HepG2 (cell line): Measurements from ENCODE around the gene DNAJC18. TPM values are rescaled to one million over a fixed set of nuclear protein-coding genes. Genes with fewer than 3 reads are reported as not detected.
A peak's percentile ranks its signal among the peaks of the same experiment; 100 is the strongest.

Experiments used
- ATAC-seq: fragments of 200-7000 bp; cut with Tn5 transposase; 3 replicates; pipeline ENCODE4 v1.9.1; 2020; ENCODE audit warnings: mild to moderate bottlenecking, moderate library complexity
- BruUV-seq: library from RNA; stranded (reverse); fragments of 400-500 nt; replicated peaks from 2 replicates; lab custom pipeline; 2021; lab: Mats Ljungman, UMichigan
- CTCF ChIA-PET: fragments of 300-600 bp; formaldehyde crosslinking; extraction: SDS; loops from one replicate; lab custom pipeline; 2021; ENCODE audit warnings: low total read pairs, inconsistent platforms, low intra/inter-chr PET ratio; lab: Yijun Ruan, JAX
- POLR2A ChIA-PET: fragments of 350-600 bp; sonication (Branson Sonifier 250); formaldehyde crosslinking; loops from one replicate; lab custom pipeline; 2020; ENCODE audit warnings: antibody characterized with exemption, inconsistent platforms; lab: Yijun Ruan, JAX
- DNase-seq: peaks from one replicate; pipeline ENCODE4 v3.0.0-alpha.2; 2015; ENCODE audit warnings: low spot score
- FAIRE-seq: peaks from 3 replicates; lab custom pipeline; 2011; peaks lifted over from hg19 to GRCh38; lab: Jason Lieb, UNC
- H2AFZ ChIP-seq: one replicate; pipeline ENCODE4 v1.6.1; 2011; ENCODE audit warnings: low read length, inconsistent platforms
- H3K27ac ChIP-seq: fragments of 300-600 bp; 3 replicates; pipeline ENCODE4 v1.8.0; 2011; ENCODE audit warnings: mixed run types, mild to moderate bottlenecking, mixed read lengths, low read length, inconsistent platforms; ENCODE audit not compliant: insufficient read depth; ENCODE audit errors: extremely low read length
- H3K27me3 ChIP-seq, 2 experiments: fragments of 200-600 bp in 1 of 2; 2 replicates in 1 of 2; 3 replicates in 1 of 2; pipeline versions ENCODE4 v1.6.0 to v1.8.0; 2011; ENCODE audit warnings: low read length in 2 of 2, mild to moderate bottlenecking in 2 of 2, moderate library complexity in 2 of 2, inconsistent platforms in 1 of 2; ENCODE audit not compliant: insufficient read depth in 2 of 2, control insufficient read depth in 1 of 2
- H3K36me3 ChIP-seq, 2 experiments: fragments of 200-600 bp in 1 of 2; replicated peaks in 1 of 2; 2 replicates in 1 of 2; 3 replicates in 1 of 2; pipeline versions ENCODE4 v1.5.1 to v1.8.0; 2011; ENCODE audit warnings: low read length in 2 of 2, inconsistent platforms in 1 of 2; ENCODE audit not compliant: insufficient read depth in 2 of 2, control insufficient read depth in 1 of 2
- H3K4me1 ChIP-seq: 2 replicates; pipeline ENCODE4 v1.5.1; 2012; ENCODE audit warnings: low read length, inconsistent platforms; ENCODE audit not compliant: insufficient read depth
- H3K4me2 ChIP-seq: 2 replicates; pipeline ENCODE4 v1.6.0; 2011; ENCODE audit warnings: low read depth, low read length, inconsistent platforms
- H3K4me3 ChIP-seq, 3 experiments: fragments of 200-600 bp in 1 of 3; sonication (generic), shearing (Covaris generic) in 1 of 3; replicated peaks in 1 of 3; 2 replicates each; pipeline ENCODE4 v1.5.1; 2011 to 2016; ENCODE audit warnings: low read length in 3 of 3, inconsistent platforms in 2 of 3, low read depth in 2 of 3, mild to moderate bottlenecking in 2 of 3, control low read depth in 1 of 3, mixed read lengths in 1 of 3; ENCODE audit not compliant: insufficient read depth in 1 of 3
- H3K79me2 ChIP-seq: one replicate; pipeline ENCODE4 v1.6.1; 2011; ENCODE audit warnings: low read length, inconsistent platforms; ENCODE audit not compliant: insufficient read depth
- H3K9ac ChIP-seq: 2 replicates; pipeline ENCODE4 v1.6.0; 2011; ENCODE audit warnings: mild to moderate bottlenecking, low read depth, low read length, inconsistent platforms; ENCODE audit not compliant: insufficient read depth
- H3K9me3 ChIP-seq: 2 replicates; pipeline ENCODE4 v1.5.1; 2012; ENCODE audit warnings: mild to moderate bottlenecking, low read length
- H4K20me1 ChIP-seq: 2 replicates; pipeline ENCODE4 v1.6.0; 2011; ENCODE audit warnings: inconsistent platforms, mild to moderate bottlenecking, low read length, moderate library complexity; ENCODE audit not compliant: insufficient read depth
- BORCS8-MEF2B ChIP-seq: sonication (generic); formaldehyde crosslinking; IDR thresholded peaks from 2 replicates; pipeline ENCODE4 v1.8.0; 2022; ENCODE audit warnings: mild to moderate bottlenecking, missing genetic modification reagents
- CC2D1A ChIP-seq: sonication (generic); formaldehyde crosslinking; IDR thresholded peaks from 2 replicates; pipeline ENCODE4 v1.8.1; 2023; ENCODE audit warnings: mild to moderate bottlenecking, missing genetic modification reagents
- CREBL2 ChIP-seq: sonication (generic); formaldehyde crosslinking; IDR thresholded peaks from 2 replicates; pipeline ENCODE4 v1.8.1; 2023; ENCODE audit warnings: missing genetic modification reagents, mild to moderate bottlenecking, borderline replicate concordance
- HIVEP1 ChIP-seq: sonication (generic); formaldehyde crosslinking; IDR thresholded peaks from 2 replicates; pipeline ENCODE4 v1.4.0; 2020; ENCODE audit warnings: mild to moderate bottlenecking, missing genetic modification reagents
- HMGXB4 ChIP-seq, 2 experiments: sonication (generic) in 1 of 2; formaldehyde crosslinking in 1 of 2; IDR thresholded peaks; 2 replicates each; pipeline versions ENCODE4 v1.4.0 to v1.6.1; 2018 to 2020; ENCODE audit warnings: missing genetic modification reagents in 2 of 2, borderline replicate concordance in 1 of 2, low read depth in 1 of 2, mild to moderate bottlenecking in 1 of 2, missing biosample characterization in 1 of 2
- NPAS2 ChIP-seq: sonication (generic); formaldehyde crosslinking; IDR thresholded peaks from 2 replicates; pipeline ENCODE4 v1.8.0; 2022; ENCODE audit warnings: mild to moderate bottlenecking, missing genetic modification reagents, borderline replicate concordance
- PAWR ChIP-seq: sonication (generic); formaldehyde crosslinking; IDR thresholded peaks from 2 replicates; pipeline ENCODE4 v1.4.0; 2020; ENCODE audit warnings: missing genetic modification reagents, mild to moderate bottlenecking, borderline replicate concordance
- SETDB1 ChIP-seq: sonication (generic); formaldehyde crosslinking; IDR thresholded peaks from 2 replicates; pipeline ENCODE4 v1.5.1; 2020; ENCODE audit warnings: missing genetic modification reagents, mild to moderate bottlenecking, borderline replicate concordance
- SIX1 ChIP-seq: sonication (generic); formaldehyde crosslinking; IDR thresholded peaks from 2 replicates; pipeline ENCODE4 v1.4.0; 2020; ENCODE audit warnings: missing genetic modification reagents, borderline replicate concordance
- SOX6 ChIP-seq, 2 experiments: fragments of 450-650 bp in 1 of 2; sonication (generic) in 1 of 2; formaldehyde crosslinking in 1 of 2; IDR thresholded peaks; 2 replicates each; pipeline versions ENCODE4 v1.4.0 to v1.6.1; 2017 to 2020; ENCODE audit warnings: antibody characterized with exemption in 1 of 2, mild to moderate bottlenecking in 1 of 2, missing genetic modification reagents in 1 of 2
- ZNF263 ChIP-seq: sonication (generic); formaldehyde crosslinking; IDR thresholded peaks from 2 replicates; pipeline ENCODE4 v1.4.0; 2020; ENCODE audit warnings: missing genetic modification reagents
- ZNF567 ChIP-seq: sonication (generic); formaldehyde crosslinking; IDR thresholded peaks from 2 replicates; pipeline ENCODE4 v1.8.1; 2023; ENCODE audit warnings: mild to moderate bottlenecking, missing genetic modification reagents, borderline replicate concordance
- WGBS: methylation state at CpG from one replicate; pipeline ENCODE4 v1.1.6; 2017; ENCODE audit warnings: low lambda C conversion rate; 5-methylcytosine and 5-hydroxymethylcytosine counted together
- in situ Hi-C: cut with HindIII; loops from 2 replicates; pipeline ENCODE4 v1.10.0; 2017; ENCODE audit warnings: low pct_unique_long_range_greater_than_20kb; ENCODE audit not compliant: extremely low pct_ligation_motif_present
- intact Hi-C: fragments of 100-400 bp; cut with micrococcal nuclease; formaldehyde crosslinking; loops from one replicate; pipeline ENCODE4 v1.10.0; 2022; ENCODE audit not compliant: unreplicated experiment
- polyA plus RNA-seq, 8 experiments: library from polyadenylated mRNA; depleted of rRNA in 3 of 8; stranded (reverse) in 7 of 8; unstranded in 1 of 8; fragments of >200 nt; fragmentation: Illumina TruSeq in 4 of 8; extraction: Trizol in 4 of 8; gene quantifications; 2 replicates each; pipeline versions ENCODE4 v1.2.1 to v1.2.3, GENCODE V29; 2011 to 2016; ENCODE audit warnings: low read depth in 4 of 8, missing spikeins in 1 of 8, mixed read lengths in 1 of 8; ENCODE audit not compliant: insufficient read depth in 1 of 8
- total RNA-seq, 5 experiments: library from RNA; depleted of rRNA; stranded (reverse); fragments of >200 nt; fragmentation: Illumina TruSeq; extraction: Trizol; gene quantifications; 2 replicates each; pipeline ENCODE4 v1.2.3, GENCODE V29; 2016; ENCODE audit warnings: low read depth in 1 of 5
- TF ChIP-seq, protein P1 (sequence below): sonication (generic); formaldehyde crosslinking; IDR thresholded peaks from 2 replicates; pipeline ENCODE4 v1.5.0; 2020; ENCODE audit warnings: mild to moderate bottlenecking, missing genetic modification reagents
- TF ChIP-seq, protein P2 (sequence below): IDR thresholded peaks from 2 replicates; pipeline ENCODE4 v1.6.1; 2018; ENCODE audit warnings: missing genetic modification reagents, mild to moderate bottlenecking, missing compliant biosample characterization

The DNAJC18 gene
- total and polyA plus RNA-seq, 2 of the 13 experiments (the other 11 are each of a cell fraction or from before 2014, with no cell fraction given) = 6.5 to 6.6 TPM

GRCh38 chr5:139445325-139446170, 6.2 kb upstream of the DNAJC18 start:
- Histone ChIP-seq H3K4me3 (no peak overlapping the region), H3K9ac (no peak overlapping the region), H3K27me3 (peaks cover 0 to 11% of the 10 kb centered on the region in 2 experiments; a peak in 2 of 5 replicates), H3K36me3 (no peaks in the 10 kb centered on the region), H4K20me1 (no peaks in the 10 kb centered on the region), H3K27ac (no peak overlapping the region), H3K4me1 (no peaks in the 10 kb centered on the region), H2AFZ (no peak overlapping the region), H3K4me2 (no peak overlapping the region), H3K9me3 (no peaks in the 10 kb centered on the region), H3K79me2 (no peaks in the 10 kb centered on the region)
- ATAC-seq = peak; percentile 38; the same call in 2 of the 3 replicates
- CTCF ChIA-PET = no interaction called here
- intact Hi-C loops (no loop called here), in situ Hi-C loops (no loop called here)
- POLR2A ChIA-PET = interaction anchor here (0.7 to 1.5 kb wide), 2 partner anchors 38 to 57 kb away, joined by 3 to 5 read pairs; no protein-coding TSS in a partner anchor
- WGBS = 20% methylated on average over 7 of the region's 7 CpGs
- no TSS peak for BruUV-seq
- FAIRE-seq = no peak
- no peak for DNase-seq
- TF ChIP-seq PAWR (CRISPR knock-in tag) (no peak), SETDB1 (CRISPR knock-in tag) (no peak), HIVEP1 (CRISPR knock-in tag) (no peak), SOX6 (IDR thresholded peaks at IDR 0.05) (no peak), SOX6 (CRISPR knock-in tag; IDR thresholded peaks at IDR 0.05) (no peak), HMGXB4 (CRISPR knock-in tag; IDR thresholded peaks at IDR 0.05; ENCODE audit: borderline replicate concordance in 1 of 2, low read depth in 1 of 2) (no peak), BORCS8-MEF2B (CRISPR knock-in tag) (no peak), CREBL2 (CRISPR knock-in tag) (no peak), NPAS2 (no peak), CC2D1A (CRISPR knock-in tag) (no peak), ZNF567 (CRISPR knock-in tag) (no peak), SIX1 (CRISPR knock-in tag) (no peak), ZNF263 (CRISPR knock-in tag) (no peak)
- TF ChIP-seq, protein P1, sequence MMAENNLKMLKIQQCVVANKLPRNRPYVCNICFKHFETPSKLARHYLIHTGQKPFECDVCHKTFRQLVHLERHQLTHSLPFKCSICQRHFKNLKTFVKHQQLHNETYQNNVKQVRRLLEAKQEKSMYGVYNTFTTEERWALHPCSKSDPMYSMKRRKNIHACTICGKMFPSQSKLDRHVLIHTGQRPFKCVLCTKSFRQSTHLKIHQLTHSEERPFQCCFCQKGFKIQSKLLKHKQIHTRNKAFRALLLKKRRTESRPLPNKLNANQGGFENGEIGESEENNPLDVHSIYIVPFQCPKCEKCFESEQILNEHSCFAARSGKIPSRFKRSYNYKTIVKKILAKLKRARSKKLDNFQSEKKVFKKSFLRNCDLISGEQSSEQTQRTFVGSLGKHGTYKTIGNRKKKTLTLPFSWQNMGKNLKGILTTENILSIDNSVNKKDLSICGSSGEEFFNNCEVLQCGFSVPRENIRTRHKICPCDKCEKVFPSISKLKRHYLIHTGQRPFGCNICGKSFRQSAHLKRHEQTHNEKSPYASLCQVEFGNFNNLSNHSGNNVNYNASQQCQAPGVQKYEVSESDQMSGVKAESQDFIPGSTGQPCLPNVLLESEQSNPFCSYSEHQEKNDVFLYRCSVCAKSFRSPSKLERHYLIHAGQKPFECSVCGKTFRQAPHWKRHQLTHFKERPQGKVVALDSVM (CRISPR knock-in tag) = no peak
- TF ChIP-seq, protein P2, sequence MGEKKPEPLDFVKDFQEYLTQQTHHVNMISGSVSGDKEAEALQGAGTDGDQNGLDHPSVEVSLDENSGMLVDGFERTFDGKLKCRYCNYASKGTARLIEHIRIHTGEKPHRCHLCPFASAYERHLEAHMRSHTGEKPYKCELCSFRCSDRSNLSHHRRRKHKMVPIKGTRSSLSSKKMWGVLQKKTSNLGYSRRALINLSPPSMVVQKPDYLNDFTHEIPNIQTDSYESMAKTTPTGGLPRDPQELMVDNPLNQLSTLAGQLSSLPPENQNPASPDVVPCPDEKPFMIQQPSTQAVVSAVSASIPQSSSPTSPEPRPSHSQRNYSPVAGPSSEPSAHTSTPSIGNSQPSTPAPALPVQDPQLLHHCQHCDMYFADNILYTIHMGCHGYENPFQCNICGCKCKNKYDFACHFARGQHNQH (CRISPR knock-in tag) = no peak
